IPS DF 19.7 (cell line): ENCODE measurements around the gene PRLR.
"Not testable (repeated sequence)": the region's sequence is repeated elsewhere in the genome, so short reads cannot be mapped to it uniquely, and the experiment has no call there.

Experiments
- DNase-seq: peaks from one replicate; pipeline ENCODE4 v3.0.0-alpha.2; 2013; ENCODE audit warnings: low read depth, low spot score

PRLR gene

GRCh38 chr5:35195472-35195852, 34.8 kb downstream of the PRLR start:
- no peak for DNase-seq

- DNase-seq, result no peak
Observed at GRCh38 chr5:35194635-35195471, 35.4 kb downstream of the PRLR start.

- no peak for DNase-seq
Observed at GRCh38 chr5:35192506-35192905, 37.8 kb downstream of the PRLR start.

GRCh38 chr5:35189801-35190200, 40.5 kb downstream of the PRLR start:
- not testable (repeated sequence) for DNase-seq

- DNase-seq, result no peak
Observed at GRCh38 chr5:35188031-35188457, 42.2 kb downstream of the PRLR start.

- not testable (repeated sequence) for DNase-seq
Observed at GRCh38 chr5:35187621-35188020, 42.7 kb downstream of the PRLR start.

GRCh38 chr5:35186749-35187148, 43.5 kb downstream of the PRLR start:
- DNase-seq, result no peak

- no peak for DNase-seq
Observed at GRCh38 chr5:35185518-35185917, 44.8 kb downstream of the PRLR start.

- DNase-seq, result no peak
Observed at GRCh38 chr5:35183556-35183955, 46.7 kb downstream of the PRLR start.

- peak; percentile 42 for DNase-seq
Observed at GRCh38 chr5:35182910-35183535, 47.3 kb downstream of the PRLR start.

GRCh38 chr5:35182486-35182885, 47.8 kb downstream of the PRLR start:
- DNase-seq, result no peak

GRCh38 chr5:35180046-35180445, 50.2 kb downstream of the PRLR start:
- DNase-seq, result no peak

- DNase-seq, result no peak
Observed at GRCh38 chr5:35177783-35178182, 52.5 kb downstream of the PRLR start.

- no peak for DNase-seq
Observed at GRCh38 chr5:35172533-35172932, 57.8 kb downstream of the PRLR start.

- no peak for DNase-seq
Observed at GRCh38 chr5:35171991-35172390, 58.3 kb downstream of the PRLR start.

- no peak for DNase-seq
Observed at GRCh38 chr5:35171078-35171477, 59.2 kb downstream of the PRLR start.

GRCh38 chr5:35166043-35166442, 64.2 kb downstream of the PRLR start:
- DNase-seq, result no peak

GRCh38 chr5:35164860-35165542, 65.3 kb downstream of the PRLR start:
- no peak for DNase-seq

GRCh38 chr5:35163710-35164033, 66.6 kb downstream of the PRLR start:
- no peak for DNase-seq

GRCh38 chr5:35162848-35163709, 67.2 kb downstream of the PRLR start:
- no peak for DNase-seq

- no peak for DNase-seq
Observed at GRCh38 chr5:35161652-35162273, 68.5 kb downstream of the PRLR start.
